Frontal cortex (tissue), 4 donors: ENCODE results near the gene LY86. TPM values are rescaled to one million over a fixed set of nuclear protein-coding genes. Genes with fewer than 3 reads are reported as not detected.
A peak's percentile ranks its signal among the peaks of the same experiment; 100 is the strongest.

Experiments
- DNase-seq, 2 donors: peaks; one replicate each; pipeline ENCODE4 v3.0.0; 2012; ENCODE audit warnings: low spot score in 2 of 2
- FAIRE-seq: peaks from 2 replicates; lab custom pipeline; 2012; peaks lifted over from hg19 to GRCh38; lab: Jason Lieb, UNC
- total RNA-seq: library from RNA; depleted of rRNA; stranded (reverse); fragments of >200 nt; gene quantifications from one replicate; pipeline ENCODE4 v1.2.3, GENCODE V29; 2014
- donor health status: control.
- donor health status: control.
- donor health status: control.

Gene LY86
- total RNA-seq, 1 donor from 2014 or later, result 2.9 TPM

- DNase-seq, result no peak
- FAIRE-seq, result no peak
These were observed 101.1 kb downstream of the LY86 start for GRCh38 chr6:6689400-6690143.

- DNase-seq, result no peak
- no peak for FAIRE-seq
These were observed 101.6 kb downstream of the LY86 start for GRCh38 chr6:6690144-6690483.

- DNase-seq, result no peak
- no peak for FAIRE-seq
These were observed 105.9 kb downstream of the LY86 start for GRCh38 chr6:6694368-6694780.

GRCh38 chr6:6694825-6695624 lies 106.5 kb downstream of the LY86 start:
- DNase-seq (no peak), FAIRE-seq (no peak)

GRCh38 chr6:6695625-6696276 lies 107.2 kb downstream of the LY86 start:
- no peak for DNase-seq
- no peak for FAIRE-seq

GRCh38 chr6:6696867-6697531 lies 108.5 kb downstream of the LY86 start:
- peak in 1 of 2 donors; percentile 51 for DNase-seq
- no peak for FAIRE-seq

GRCh38 chr6:6697620-6698019 lies 109.1 kb downstream of the LY86 start:
- DNase-seq (no peak), FAIRE-seq (no peak)

GRCh38 chr6:6699741-6700367 lies 111.3 kb downstream of the LY86 start:
- FAIRE-seq (no peak), DNase-seq (peak in 1 of 2 donors; percentile 49)

GRCh38 chr6:6700407-6701270 lies 112.1 kb downstream of the LY86 start:
- FAIRE-seq, result no peak
- no peak for DNase-seq

GRCh38 chr6:6701864-6702263 lies 113.3 kb downstream of the LY86 start:
- no peak for FAIRE-seq
- DNase-seq, result no peak

GRCh38 chr6:6703699-6704098 lies 115.2 kb downstream of the LY86 start:
- no peak for FAIRE-seq
- no peak for DNase-seq
